ENCODE measurements around the gene HGFAC. TPM values are rescaled to one million over a fixed set of nuclear protein-coding genes. Genes with fewer than 3 reads are reported as not detected.

The HGFAC gene
- total RNA-seq, 2 experiments from 2014 or later: not detected

DNA sequence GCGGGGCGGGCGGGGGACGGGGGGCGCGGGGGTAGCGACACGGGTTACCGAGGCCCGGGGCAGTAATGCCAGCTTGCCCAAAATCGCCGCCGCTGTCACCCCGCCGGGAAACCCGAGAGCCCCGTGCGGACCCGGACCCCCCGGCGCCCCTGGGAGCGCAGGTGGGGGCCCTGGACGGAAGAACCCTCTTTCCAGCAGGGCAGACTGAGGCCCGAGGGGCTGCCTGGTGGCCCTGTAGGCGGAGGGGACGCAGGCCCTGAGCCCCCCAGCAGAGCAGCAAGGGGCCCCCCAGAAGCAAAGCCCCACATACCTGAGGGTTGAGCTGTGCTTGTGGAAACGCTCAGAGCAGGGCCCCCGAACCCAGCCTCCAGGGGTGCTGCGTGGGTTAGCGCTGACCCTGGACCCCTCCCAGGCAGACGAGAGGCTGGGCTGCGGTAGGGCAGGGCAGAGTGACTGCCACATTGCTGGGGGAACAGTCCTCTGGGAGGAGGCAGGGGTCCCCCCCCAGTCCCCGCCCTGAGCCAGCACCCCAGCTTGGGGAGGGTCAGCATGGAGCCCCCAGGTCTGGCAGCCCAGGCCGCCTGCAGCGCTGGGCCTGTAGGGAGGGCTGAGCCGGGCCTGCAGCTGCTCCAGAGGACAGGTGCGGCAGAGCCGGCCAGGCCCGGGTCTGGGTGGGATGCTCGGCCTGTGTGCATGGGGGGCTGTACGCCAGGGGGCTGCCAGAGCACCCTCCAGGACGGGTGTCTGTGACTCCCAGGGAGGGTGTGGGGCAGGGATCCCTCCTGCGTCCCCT, 22.0 kb downstream of the HGFAC start:
- CTCF ChIA-PET: no interaction called here
- H3K4me1 Mint-ChIP-seq (ENCODE audit: low read depth): peaks cover 1% of the 10 kb centered on the region
- peaks cover 20% of the 10 kb centered on the region for H3K27me3 Mint-ChIP-seq (ENCODE audit: low read depth)
- no peaks in the 10 kb centered on the region for H3K36me3 Mint-ChIP-seq (ENCODE audit: low read depth)
- no peak for DNase-seq
- intact Hi-C loops (cut with micrococcal nuclease): no loop called here
- no peak overlapping the region for H3K4me3 Mint-ChIP-seq
- H3K27ac Mint-ChIP-seq: no peak overlapping the region
- H3K9me3 Mint-ChIP-seq: peaks cover 2% of the 10 kb centered on the region

DNA sequence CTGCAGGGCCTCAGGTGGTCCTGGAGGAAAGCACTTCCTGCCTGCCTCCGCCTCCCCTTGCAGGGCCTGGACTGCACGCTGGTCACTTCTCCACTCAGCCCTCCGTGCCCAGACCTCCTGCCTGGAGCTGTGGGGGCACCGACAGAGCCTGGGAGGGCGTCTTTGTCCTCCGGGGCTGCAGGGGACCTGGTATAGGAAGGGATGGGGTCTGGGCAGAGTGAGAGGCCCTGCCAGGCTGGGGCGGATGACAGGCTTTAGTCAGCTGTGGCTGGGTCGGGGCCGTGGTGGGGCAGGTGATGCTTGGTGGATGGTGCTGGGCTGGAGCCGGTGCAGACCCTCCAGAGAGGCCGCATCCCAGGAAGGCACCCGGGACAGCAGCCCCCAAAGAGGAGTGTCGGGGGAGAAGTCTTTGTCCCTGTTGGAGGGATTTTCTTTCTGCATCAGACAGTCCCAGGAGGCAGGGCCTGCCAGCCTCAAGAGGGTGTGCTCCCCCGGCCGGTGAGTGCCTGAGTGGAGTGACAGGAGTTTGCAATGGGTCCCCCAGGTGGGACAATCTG, 22.7 kb downstream of the HGFAC start:
- no peak overlapping the region for H3K27ac Mint-ChIP-seq
- CTCF ChIA-PET: no interaction called here
- H3K27me3 Mint-ChIP-seq (ENCODE audit: low read depth): peaks cover 20% of the 10 kb centered on the region
- no peaks in the 10 kb centered on the region for H3K36me3 Mint-ChIP-seq (ENCODE audit: low read depth)
- DNase-seq: no peak
- intact Hi-C loops (cut with micrococcal nuclease): no loop called here
- peaks cover 2% of the 10 kb centered on the region for H3K9me3 Mint-ChIP-seq
- no peak overlapping the region for H3K4me3 Mint-ChIP-seq
- H3K4me1 Mint-ChIP-seq (ENCODE audit: low read depth): peaks cover 1% of the 10 kb centered on the region

DNA sequence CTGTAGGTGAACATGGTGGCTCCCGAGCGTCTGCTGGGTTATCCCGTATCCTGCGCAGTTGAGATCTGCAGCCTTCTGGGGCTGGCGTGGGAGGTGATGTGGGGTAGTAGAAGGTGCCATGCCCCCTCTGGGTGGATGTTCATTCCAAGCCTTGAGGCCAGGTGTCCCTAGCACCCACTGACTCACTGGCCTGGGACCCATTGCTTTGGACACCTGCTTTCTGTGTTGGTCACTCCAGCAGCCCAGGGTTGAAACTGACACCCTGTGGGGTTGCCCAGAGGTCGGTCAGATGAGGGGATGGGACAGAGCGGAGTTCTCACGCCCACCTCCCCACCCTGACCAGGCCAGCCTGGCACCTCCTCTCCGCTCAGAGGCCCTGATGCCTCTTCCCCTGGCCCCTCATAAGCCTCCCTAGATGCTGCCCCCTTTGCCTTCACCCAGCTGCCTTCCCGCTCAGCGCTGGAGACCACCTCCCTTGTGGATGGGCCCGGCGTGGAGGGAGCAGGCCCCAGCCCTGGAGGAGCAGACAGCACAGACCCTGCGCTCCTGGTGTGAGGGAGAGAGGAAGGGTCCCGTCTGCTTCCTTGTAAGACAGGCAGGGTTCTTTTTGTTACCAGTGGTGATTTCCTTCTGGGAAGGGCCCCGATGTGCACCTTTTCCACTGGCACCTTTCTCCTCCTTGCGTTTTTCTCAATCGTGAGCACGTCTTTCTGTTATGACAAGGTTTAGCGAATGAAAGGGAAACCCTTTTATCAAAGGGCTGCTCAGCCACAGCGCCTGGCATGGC, 23.3 kb downstream of the HGFAC start:
- Mint-ChIP-seq H3K4me3 (no peak overlapping the region), H3K4me1 (ENCODE audit: low read depth) (peaks cover 1% of the 10 kb centered on the region), H3K27ac (no peak overlapping the region), H3K27me3 (ENCODE audit: low read depth) (peaks cover 20% of the 10 kb centered on the region), H3K36me3 (ENCODE audit: low read depth) (no peaks in the 10 kb centered on the region), H3K9me3 (peaks cover 1% of the 10 kb centered on the region)
- intact Hi-C loops (cut with micrococcal nuclease): no loop called here
- CTCF ChIA-PET: no interaction called here
- DNase-seq: no peak

DNA sequence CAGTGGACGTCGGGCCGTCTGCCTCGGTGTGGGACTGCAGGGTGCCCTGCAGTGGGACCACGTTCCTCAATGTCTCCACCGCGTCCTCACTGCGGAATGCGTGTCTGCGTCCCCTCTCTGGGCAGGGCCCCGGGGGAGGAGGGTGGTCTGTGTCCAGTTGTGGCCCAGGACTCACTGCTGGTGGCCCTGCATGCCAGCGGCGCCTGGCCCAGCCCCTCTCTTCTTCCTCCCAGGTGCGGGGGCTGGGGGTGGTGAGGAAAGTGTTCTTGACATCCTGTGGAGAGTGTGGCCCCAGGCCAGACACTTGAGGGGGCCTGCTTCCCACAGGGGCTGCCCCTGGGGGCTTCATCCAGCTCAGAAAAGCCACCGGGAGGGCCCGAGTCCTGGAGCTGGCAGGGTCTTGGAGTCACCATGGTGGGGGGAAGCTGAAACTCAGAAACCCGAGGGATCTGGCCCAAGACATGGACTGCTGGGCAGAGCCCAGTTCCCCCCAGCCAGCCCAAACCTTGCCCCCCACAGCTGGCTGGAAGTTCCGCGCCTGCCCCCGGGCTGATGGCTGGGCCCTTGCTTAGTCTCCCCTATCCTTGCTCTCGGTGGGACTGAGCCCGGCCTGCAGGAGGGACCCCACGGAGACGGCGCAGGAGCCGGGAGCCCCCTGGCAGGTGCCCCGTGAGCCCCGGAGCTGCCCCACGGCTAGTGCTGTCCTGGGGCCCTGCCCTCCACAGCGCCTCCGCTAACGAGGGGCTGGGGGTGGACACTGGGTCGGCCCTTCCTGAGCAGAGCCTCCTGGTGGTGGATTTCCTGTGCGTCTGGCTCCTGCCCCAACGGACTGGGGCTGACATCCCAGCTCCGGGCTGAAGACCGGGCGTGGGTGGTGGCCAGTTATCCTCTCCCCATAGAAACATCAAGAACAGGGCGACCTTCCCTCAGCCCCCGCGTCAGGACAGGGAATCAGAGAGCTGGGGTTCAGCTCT, 24.2 kb downstream of the HGFAC start:
- Mint-ChIP-seq H3K4me3 (no peak overlapping the region), H3K27ac (no peak overlapping the region), H3K36me3 (ENCODE audit: low read depth) (no peaks in the 10 kb centered on the region), H3K9me3 (no peaks in the 10 kb centered on the region), H3K4me1 (ENCODE audit: low read depth) (peaks cover 1% of the 10 kb centered on the region), H3K27me3 (ENCODE audit: low read depth) (peaks cover 17% of the 10 kb centered on the region)
- no peak for DNase-seq
- CTCF ChIA-PET: no interaction called here
- intact Hi-C loops (cut with micrococcal nuclease): no loop called here

DNA sequence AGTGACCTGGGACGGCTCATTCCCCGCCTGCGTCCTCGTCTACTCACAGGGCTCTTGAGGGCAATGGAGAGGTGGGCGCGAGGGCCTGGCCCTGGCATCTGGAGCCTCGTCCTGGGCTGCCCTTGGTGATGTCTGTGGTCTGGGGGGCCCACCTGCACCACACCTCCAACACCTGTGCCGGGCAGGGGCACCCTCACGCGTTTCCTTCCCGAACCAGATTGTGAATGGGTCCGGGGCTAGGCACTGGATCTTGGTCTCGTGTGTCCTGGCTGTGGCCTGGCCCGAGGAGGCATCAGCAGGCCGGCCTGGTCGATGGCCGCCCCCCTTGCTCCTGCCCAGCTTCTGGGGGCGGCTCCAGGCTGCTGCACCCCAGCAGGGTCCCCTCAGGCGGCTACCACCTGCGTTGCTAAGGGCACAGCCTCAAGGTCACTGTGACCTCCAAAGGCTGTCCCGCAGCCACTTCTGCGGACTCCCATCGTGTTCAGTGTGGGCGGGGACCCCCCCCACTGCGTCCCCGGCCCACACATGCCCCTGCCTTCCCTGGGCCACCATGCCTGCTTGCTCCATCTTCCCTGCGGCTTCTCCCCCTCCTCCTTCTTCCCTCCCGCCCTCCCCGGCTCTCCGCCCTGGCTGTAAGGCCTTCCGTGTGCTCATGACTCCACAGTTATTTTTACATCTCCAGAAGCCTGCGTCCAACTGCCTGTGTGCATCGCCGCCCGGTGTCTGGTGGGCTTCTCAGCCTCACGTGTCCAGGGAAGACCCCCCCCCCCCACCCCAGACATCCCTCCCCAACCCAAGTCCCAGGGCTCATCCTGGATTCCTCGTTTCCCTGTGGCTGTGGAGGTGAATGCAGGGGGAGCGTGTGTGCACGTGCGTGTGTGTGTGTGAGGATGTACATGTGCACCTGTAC, 25.2 kb downstream of the HGFAC start:
- CTCF ChIA-PET: no interaction called here
- H3K36me3 Mint-ChIP-seq (ENCODE audit: low read depth): no peaks in the 10 kb centered on the region
- H3K4me1 Mint-ChIP-seq (ENCODE audit: low read depth): peaks cover 1% of the 10 kb centered on the region
- no peaks in the 10 kb centered on the region for H3K9me3 Mint-ChIP-seq
- peaks cover 15% of the 10 kb centered on the region for H3K27me3 Mint-ChIP-seq (ENCODE audit: low read depth)
- H3K4me3 Mint-ChIP-seq: no peak overlapping the region
- H3K27ac Mint-ChIP-seq: no peak overlapping the region
- DNase-seq: no peak
- intact Hi-C loops (cut with micrococcal nuclease): no loop called here

DNA sequence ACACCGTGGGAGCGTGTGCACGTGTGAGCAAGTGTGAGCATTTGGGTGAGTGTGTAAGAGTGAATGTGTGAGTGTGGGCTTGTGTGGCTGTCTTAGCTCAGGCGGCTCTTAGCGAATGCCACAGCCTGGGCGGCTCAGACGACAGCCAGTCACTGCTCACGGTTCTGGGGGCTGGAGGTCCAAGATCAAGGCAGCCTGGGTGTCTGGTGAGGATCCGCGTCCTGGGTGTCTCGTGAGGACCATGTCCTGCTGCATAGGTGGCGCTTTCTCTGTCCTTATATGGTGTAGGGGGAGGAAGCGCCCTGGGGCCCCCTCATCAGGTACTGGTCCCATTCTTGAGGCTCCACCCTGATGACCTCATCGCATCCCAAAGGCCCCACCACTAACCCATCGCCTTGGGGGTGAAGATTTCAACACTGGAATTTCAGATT, 25.8 kb downstream of the HGFAC start:
- Mint-ChIP-seq H3K27me3 (ENCODE audit: low read depth) (peaks cover 8% of the 10 kb centered on the region), H3K9me3 (no peaks in the 10 kb centered on the region), H3K27ac (no peak overlapping the region), H3K36me3 (ENCODE audit: low read depth) (no peaks in the 10 kb centered on the region), H3K4me3 (no peak overlapping the region), H3K4me1 (ENCODE audit: low read depth) (peaks cover 1% of the 10 kb centered on the region)
- DNase-seq: no peak
- intact Hi-C loops (cut with micrococcal nuclease): no loop called here
- CTCF ChIA-PET: no interaction called here

DNA sequence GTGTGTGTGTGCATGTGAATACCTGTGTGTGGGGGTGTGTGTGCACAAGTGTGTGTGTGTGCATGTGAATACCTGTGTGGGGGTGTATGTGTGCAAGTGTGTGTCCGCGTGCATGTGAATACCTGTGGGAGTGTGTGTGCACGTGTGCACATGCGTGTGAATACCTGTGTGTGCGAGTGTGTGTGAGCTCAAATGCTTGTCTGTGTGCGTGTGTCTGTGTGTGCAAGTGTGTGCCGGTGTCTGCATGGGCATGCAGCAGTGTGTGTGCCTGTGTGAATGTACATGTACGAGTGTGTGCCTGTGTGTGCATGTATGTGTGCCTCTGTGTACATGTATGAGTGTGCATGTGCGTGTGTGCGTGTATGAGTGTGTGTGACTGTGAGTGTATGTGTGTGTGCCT, 26.4 kb downstream of the HGFAC start:
- intact Hi-C loops (cut with micrococcal nuclease): no loop called here
- H3K27me3 Mint-ChIP-seq (ENCODE audit: low read depth): peaks cover 6% of the 10 kb centered on the region
- DNase-seq: no peak
- CTCF ChIA-PET: no interaction called here
- no peaks in the 10 kb centered on the region for H3K9me3 Mint-ChIP-seq
- H3K4me3 Mint-ChIP-seq: no peak overlapping the region
- H3K36me3 Mint-ChIP-seq (ENCODE audit: low read depth): no peaks in the 10 kb centered on the region
- no peak overlapping the region for H3K27ac Mint-ChIP-seq
- no peaks in the 10 kb centered on the region for H3K4me1 Mint-ChIP-seq (ENCODE audit: low read depth)

DNA sequence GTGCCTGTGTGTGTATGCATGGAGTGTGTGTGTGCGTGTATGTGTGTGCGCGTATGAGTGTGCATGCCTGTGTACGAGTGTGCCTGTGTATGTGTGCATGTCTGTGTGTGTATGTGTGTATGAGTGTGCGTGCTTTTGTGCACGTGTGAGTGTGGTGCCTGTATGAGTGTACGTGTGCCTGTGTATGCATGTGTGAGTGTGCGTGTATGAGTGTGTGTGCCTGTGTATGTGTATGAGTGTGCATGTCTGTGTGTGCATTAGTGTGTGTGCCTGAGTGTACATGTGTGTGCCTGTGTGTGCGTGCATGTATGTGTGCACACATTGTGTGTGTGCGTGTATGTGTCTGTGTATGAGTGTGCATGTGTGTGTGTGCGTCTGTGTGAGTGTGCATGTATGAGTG, 27.0 kb downstream of the HGFAC start:
- Mint-ChIP-seq H3K4me3 (no peak overlapping the region), H3K4me1 (ENCODE audit: low read depth) (no peaks in the 10 kb centered on the region), H3K27ac (no peak overlapping the region), H3K36me3 (ENCODE audit: low read depth) (no peaks in the 10 kb centered on the region), H3K9me3 (no peaks in the 10 kb centered on the region), H3K27me3 (ENCODE audit: low read depth) (peaks cover 6% of the 10 kb centered on the region)
- CTCF ChIA-PET: no interaction called here
- no peak for DNase-seq
- intact Hi-C loops (cut with micrococcal nuclease): no loop called here

DNA sequence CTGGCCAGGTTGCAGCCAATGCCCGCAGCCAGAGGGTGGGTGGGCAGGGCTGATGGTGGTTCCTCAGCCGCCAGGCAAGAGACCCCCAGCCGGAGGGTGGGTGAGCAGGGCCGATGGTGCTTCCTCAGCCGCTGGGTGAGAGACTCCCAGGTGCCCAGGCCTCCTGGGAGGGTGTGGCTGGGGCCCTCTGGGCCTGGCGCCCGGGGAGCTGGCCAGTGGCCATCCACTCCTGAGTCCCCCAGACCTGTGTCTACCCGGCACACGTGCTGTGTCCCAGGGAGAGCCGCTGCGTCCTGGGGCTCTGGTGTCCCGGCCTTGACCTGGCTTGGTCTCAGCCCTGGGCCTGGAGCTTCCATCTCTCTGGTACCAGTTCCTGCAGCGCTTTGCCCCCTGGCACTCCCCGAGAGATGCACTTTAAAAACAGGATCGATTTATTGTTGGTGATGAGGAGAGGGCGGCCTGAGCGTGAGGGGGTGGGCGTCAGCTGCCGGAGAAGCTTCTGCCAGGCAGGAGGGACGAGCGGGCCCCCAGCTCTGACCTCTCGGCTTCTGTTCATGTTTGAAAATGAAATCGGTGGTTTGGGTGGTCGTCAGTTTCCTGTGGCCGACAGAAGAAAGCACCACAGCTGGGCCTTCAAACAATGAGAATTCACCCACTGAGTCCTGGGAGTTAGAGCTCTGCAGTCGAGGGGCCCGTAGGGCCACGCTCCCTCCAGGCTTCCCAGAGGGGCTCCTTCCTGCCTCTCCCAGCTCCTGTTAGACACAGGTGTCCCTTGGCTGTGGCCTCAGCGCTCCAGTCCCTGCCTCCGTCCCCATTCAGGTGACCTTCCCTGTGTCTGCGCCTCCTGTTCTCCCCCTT, 27.8 kb downstream of the HGFAC start:
- no peaks in the 10 kb centered on the region for H3K4me1 Mint-ChIP-seq (ENCODE audit: low read depth)

DNA sequence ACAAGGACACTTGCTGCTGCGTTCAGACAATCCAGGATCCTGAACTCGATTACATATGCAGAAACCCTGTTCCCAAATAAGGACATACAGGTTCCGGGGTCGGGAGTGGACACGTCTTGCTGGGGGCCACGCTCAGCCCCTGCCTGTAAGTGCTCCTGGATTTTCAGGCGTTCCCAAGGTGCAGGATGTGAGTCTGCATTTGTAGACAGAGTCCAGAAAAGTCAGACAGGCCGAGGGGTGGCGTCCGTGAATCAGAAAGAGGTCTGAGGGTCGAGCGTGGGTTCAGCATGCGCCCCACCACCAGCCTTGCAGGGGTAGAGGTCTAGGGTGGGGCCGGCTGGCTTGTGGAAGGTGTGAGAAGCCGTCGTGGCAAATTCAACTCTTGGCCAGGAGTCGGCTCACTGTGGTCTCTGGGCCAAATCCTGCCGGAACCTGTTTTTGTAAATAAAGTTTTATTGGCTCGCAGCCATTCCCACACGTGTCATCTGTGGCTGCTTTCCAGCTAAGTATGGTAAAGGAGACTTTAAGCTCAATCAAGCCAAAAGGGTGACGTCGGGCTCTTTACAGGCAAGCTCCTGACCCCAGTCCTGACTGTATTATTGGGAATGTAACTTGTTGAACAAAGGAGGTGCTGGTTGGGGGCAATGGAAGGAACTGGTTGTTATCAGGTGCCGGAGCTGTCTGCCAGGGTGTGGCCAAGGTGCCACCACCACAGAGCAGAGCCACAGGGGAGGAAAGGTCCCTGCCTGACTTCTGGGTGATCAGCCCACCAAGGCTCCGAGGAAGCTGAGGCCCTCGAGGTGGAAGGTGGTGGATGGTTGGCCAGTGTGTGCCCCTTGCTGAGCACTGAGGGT, 28.7 kb downstream of the HGFAC start:
- intact Hi-C loops (cut with micrococcal nuclease): no loop called here
- H3K27me3 Mint-ChIP-seq (ENCODE audit: low read depth): no peaks in the 10 kb centered on the region
- CTCF ChIA-PET: interaction anchor here (2.0 kb wide), 1 partner anchor 10 kb away, joined by 14 read pairs; no protein-coding TSS in a partner anchor
- no peak overlapping the region for H3K27ac Mint-ChIP-seq
- H3K4me3 Mint-ChIP-seq: no peak overlapping the region
- H3K4me1 Mint-ChIP-seq (ENCODE audit: low read depth): no peaks in the 10 kb centered on the region
- no peaks in the 10 kb centered on the region for H3K9me3 Mint-ChIP-seq
- H3K36me3 Mint-ChIP-seq (ENCODE audit: low read depth): no peaks in the 10 kb centered on the region
- DNase-seq: no peak

More for the DNA sequence above, 27.8 kb downstream of the HGFAC start:
- no peaks in the 10 kb centered on the region for H3K36me3 Mint-ChIP-seq (ENCODE audit: low read depth)
- H3K27me3 Mint-ChIP-seq (ENCODE audit: low read depth): peaks cover 2% of the 10 kb centered on the region
- no peaks in the 10 kb centered on the region for H3K9me3 Mint-ChIP-seq
- intact Hi-C loops (cut with micrococcal nuclease): no loop called here
- no peak for DNase-seq
- CTCF ChIA-PET: no interaction called here
- no peak overlapping the region for H3K4me3 Mint-ChIP-seq
- H3K27ac Mint-ChIP-seq: no peak overlapping the region

Data from activated naive CD4-positive, alpha-beta T cell treated with anti-CD3 and anti-CD28 coated beads for 36 hours (primary cell).